Measurements from ENCODE around the gene OGFOD1. TPM values are rescaled to one million over a fixed set of nuclear protein-coding genes. Genes with fewer than 3 reads are reported as not detected.

The OGFOD1 gene
- total and polyA plus RNA-seq, 9 of the 15 experiments (the other 6 are each of a cell fraction or from before 2014, with no cell fraction given), result 60.4 to 134 (median 85.8) TPM

DNA sequence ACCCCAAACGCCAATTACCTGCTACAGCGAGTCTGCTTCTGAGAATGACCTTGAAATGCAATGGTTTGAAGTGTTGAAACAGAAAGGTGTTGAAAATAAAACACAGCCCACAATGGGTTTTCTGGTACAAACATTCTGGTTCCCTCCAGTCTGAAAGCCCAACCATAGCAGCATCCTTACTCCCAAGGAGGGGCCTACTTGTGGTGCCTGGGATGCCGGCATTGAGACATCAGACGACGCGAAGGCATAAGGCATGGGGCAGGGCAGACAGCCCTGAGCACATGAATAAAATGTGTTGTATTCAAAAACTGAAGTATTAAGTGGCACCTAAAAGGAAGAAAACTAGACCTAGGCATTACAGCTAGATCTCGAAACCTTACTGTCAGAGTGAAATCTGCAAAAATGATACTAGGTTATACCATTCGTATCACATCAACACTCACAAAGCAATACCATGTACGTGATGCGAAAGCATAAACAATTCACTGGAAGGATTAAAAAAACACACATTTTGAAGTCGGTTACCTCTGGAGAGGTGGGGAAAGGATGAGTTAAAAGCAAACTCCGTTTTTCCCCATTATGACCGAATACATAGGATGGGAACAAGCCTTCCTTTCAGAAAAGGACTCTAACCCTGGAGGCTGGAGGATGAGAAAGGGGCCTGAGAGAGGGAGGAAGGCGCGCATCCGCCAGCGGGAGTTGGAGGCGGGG, 924 bp upstream of the OGFOD1 start:
- in situ Hi-C loops (cut with MboI), result no loop called here
- peak in 3 of 4 experiments; percentile 28 to 38 (median 32) for DNase-seq (ENCODE audit: extremely low read depth in 1 of 4, low spot score in 3 of 4)
- Histone ChIP-seq H3K27me3 (ENCODE audit: control insufficient read depth in 2 of 2, insufficient read depth in 2 of 2, low read length in 2 of 2) (no peaks in the 10 kb centered on the region), H3K9me1 (ENCODE audit: control insufficient read depth, insufficient read depth, low read length) (no peaks in the 10 kb centered on the region), H3K27ac (ENCODE audit: extremely low read depth, low read depth, low read length) (peak overlapping the region; percentile 88), H3K9ac (ENCODE audit: insufficient read depth in 1 of 2, low read depth in 2 of 2, low read length in 2 of 2) (peak overlapping the region; percentile 93 to 98), H3K9me3 (replicated peaks; ENCODE audit: control insufficient read depth, insufficient read depth, low read depth, low read length) (no peaks in the 10 kb centered on the region), H3K4me1 (replicated peaks in 1 of 2; ENCODE audit: control insufficient read depth in 2 of 2, insufficient read depth in 2 of 2, low read length in 2 of 2) (peaks cover 0 to 16% of the 10 kb centered on the region in 2 experiments; a peak in 4 of 5 replicates), H3K36me3 (ENCODE audit: control insufficient read depth, insufficient read depth, low read length) (peaks cover 55% of the 10 kb centered on the region), H3K4me3 (peak overlapping the region; percentile 89), H3K4me2 (ENCODE audit: insufficient read depth, low read length) (peak overlapping the region; percentile 95), H3K79me2 (ENCODE audit: control insufficient read depth, insufficient read depth, low read length) (peaks cover 83% of the 10 kb centered on the region), H4K20me1 (replicated peaks; ENCODE audit: control insufficient read depth, insufficient read depth, low read length) (peaks cover 18% of the 10 kb centered on the region), H2AFZ (ENCODE audit: low read depth, low read length) (peak overlapping the region; percentile 84)
- WGBS (ENCODE audit: insufficient coverage, low coverage, missing lambda C conversion rate), result under 1% methylated on average over 18 of the region's 18 CpGs
- CTCF ChIA-PET (ENCODE audit: low intra/inter-chr PET ratio), result no interaction called here
- POLR2A ChIA-PET, result interaction anchor here (0.6 to 2.9 kb wide), 12 partner anchors 10 to 155 kb away, joined by 3 to 17 read pairs (median 4); no protein-coding TSS in a partner anchor
- peak; percentile 26 for FAIRE-seq
- TSS peak; percentile 42 for BruUV-seq (replicated peaks)
- peak; percentile 57 for ATAC-seq
- intact Hi-C loops (cut with micrococcal nuclease), result no loop called here
- TF ChIP-seq ESRRA (IDR thresholded peaks at IDR 0.05; ENCODE audit: borderline replicate concordance, low read depth) (0 out of 2 replicates have a peak, but pooled peaks have one; percentile 44), TCF7L2 (IDR thresholded peaks at IDR 0.05; ENCODE audit: low read depth, low read length) (no peak), GTF2E2 (tag; IDR thresholded peaks at IDR 0.05) (peak; percentile 16; the same call in 1 of the 2 replicates), POLR2H (tag; IDR thresholded peaks at IDR 0.05; ENCODE audit: low read depth) (no peak), E2F6 (IDR thresholded peaks at IDR 0.05; ENCODE audit: borderline replicate concordance in 1 of 2, extremely low read depth in 1 of 2, insufficient read depth in 1 of 2, insufficient read length in 1 of 2, low read depth in 1 of 2, low read length in 1 of 2, poor library complexity in 1 of 2, severe bottlenecking in 1 of 2) (peak in 1 of 2 experiments; percentile 70), FOXO4 (CRISPR knock-in tag; IDR thresholded peaks at IDR 0.05) (no peak)
- TF ChIP-seq, protein P1, sequence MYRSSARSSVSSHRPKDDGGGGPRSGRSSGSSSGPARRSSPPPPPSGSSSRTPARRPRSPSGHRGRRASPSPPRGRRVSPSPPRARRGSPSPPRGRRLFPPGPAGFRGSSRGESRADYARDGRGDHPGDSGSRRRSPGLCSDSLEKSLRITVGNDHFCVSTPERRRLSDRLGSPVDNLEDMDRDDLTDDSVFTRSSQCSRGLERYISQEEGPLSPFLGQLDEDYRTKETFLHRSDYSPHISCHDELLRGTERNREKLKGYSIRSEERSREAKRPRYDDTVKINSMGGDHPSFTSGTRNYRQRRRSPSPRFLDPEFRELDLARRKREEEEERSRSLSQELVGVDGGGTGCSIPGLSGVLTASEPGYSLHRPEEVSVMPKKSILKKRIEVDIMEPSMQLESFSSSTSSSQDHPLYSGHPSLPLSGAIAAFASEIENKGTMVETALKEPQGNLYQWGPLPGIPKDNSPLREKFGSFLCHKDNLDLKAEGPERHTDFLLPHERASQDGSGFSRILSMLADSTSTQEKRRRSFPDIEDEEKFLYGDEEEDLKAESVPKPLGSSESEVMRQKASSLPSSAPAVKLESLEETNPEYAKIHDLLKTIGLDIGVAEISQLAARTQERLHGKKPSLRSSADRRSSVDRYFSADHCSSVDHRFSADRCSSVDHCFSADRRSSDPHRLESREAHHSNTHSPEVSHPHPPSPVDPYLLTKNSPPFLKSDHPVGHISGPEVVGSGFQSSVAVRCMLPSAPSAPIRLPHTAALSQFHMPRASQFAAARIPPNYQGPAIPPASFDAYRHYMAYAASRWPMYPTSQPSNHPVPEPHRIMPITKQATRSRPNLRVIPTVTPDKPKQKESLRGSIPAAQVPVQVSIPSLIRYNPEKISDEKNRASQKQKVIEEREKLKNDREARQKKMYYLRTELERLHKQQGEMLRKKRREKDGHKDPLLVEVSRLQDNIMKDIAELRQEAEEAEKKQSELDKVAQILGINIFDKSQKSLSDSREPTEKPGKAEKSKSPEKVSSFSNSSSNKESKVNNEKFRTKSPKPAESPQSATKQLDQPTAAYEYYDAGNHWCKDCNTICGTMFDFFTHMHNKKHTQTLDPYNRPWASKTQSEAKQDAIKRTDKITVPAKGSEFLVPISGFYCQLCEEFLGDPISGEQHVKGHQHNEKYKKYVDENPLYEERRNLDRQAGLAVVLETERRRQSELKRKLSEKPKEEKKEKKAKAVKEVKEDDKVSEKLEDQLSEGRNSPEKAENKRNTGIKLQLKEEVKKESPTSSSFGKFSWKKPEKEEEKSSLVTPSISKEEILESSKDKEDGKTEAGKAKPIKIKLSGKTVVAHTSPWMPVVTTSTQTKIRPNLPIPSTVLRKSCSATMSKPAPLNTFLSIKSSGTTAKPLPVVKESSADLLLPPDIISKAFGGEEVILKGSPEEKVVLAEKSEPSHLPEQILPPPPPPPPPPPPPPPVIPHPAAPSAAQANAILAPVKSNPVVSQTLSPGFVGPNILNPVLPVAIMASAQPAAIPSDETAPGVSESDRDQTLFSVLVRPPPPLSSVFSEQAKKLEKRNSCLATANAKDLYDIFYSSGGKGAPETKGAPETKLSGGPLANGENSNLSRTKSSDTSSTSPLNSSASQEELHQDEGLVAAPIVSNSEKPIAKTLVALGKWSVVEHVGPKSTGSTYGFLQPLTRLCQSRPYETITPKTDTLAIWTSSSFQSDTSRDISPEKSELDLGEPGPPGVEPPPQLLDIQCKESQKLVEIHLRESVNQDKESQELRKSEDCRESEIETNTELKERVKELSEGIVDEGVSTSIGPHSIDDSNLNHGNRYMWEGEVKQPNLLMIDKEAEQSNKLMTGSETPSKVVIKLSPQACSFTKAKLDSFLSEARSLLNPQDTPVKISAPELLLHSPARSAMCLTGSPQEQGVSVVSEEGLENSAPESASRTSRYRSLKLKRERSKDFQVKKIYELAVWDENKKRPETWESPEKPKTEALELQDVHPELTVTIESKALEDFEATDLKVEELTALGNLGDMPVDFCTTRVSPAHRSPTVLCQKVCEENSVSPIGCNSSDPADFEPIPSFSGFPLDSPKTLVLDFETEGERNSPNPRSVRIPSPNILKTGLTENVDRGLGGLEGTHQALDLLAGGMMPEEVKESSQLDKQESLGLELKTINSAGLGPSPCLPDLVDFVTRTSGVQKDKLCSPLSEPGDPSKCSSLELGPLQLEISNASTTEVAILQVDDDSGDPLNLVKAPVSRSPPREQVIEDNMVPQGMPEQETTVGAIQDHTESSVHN (IDR thresholded peaks at IDR 0.05; ENCODE audit: borderline replicate concordance in 1 of 2, low read depth in 1 of 2), result no peak
